GM19238 (cell line): Measurements from ENCODE around the gene FAM193A.
A peak's percentile ranks its signal among the peaks of the same experiment; 100 is the strongest.
"Not testable (repeated sequence)": the region's sequence is repeated elsewhere in the genome, so short reads cannot be mapped to it uniquely, and the experiment has no call there.

Source experiments
- DNase-seq: peaks from one replicate; pipeline ENCODE4 v3.0.0; 2011; ENCODE audit warnings: low spot score; ENCODE audit not compliant: insufficient read length

The FAM193A gene

DNA sequence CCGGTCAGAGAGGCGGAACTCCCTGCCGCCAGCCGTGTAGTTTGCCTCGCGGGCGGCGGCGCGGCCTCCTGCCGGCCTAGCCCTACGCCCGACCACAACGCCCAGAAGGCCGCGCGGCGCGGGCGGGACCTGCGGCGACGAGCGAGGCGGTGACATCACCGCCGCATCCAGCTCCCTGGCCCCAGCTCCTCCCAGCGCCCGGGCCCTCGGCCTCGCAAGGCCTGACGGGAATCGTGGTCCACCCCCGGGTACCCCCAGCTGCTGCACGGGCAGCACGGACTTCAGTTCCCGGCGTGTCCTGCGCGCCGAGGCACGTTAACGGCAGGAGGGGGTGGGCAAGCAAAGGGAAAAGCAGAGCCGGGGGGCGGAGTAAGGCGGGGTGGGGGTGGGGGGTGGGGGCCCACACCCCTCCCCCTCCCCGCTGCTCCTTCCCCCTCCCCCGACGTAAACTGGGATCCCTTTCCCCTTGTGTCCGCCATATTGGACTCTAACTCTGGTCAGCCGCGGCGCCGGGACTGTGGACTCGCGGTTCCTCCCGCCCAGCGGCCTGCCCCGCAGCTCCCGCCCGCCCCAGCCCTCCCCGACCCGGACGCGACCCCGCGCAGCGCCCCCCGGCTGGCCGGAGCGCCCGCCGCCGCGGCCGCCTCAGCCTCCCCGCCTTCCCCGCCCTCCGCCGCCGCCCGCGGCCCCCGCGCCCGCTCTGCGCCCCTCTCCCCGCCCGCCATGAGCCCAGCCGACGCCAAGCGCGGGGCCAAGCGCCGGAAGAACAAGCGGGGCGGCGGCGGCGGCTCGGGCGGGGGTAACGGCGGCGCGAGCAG is at the start of gene FAM193A:
FAM193A (plus strand) TSS at position 455 of the 818 bp plus-strand sequence; CDS start at position 724, 269 bp downstream.
- DNase-seq, result peak; percentile 89

DNA sequence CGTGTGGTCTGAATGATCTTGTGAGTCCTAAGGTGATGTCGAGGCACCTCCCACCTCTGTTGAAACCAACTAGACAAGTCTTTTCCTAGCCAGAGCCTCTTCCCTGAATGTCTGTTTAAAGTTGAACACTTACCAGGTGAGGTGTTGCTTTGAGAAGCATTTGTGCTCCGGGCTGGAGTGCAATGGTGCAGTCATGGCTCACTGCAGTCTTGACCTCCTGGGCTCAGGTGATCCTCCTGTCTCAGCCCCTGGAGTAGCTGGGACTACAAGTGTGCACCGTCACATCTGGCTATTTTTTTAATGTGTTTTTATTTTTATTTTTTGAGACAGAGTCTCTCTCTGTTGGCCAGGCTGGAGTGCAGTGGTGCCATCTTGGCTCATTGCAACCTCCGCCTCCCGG is 49.5 kb upstream of the FAM193A start:
- DNase-seq, result no peak

- peak; percentile 46 for DNase-seq
Measured at GRCh38 chr4:2487632-2488031, 48.8 kb upstream of the FAM193A start.

DNA sequence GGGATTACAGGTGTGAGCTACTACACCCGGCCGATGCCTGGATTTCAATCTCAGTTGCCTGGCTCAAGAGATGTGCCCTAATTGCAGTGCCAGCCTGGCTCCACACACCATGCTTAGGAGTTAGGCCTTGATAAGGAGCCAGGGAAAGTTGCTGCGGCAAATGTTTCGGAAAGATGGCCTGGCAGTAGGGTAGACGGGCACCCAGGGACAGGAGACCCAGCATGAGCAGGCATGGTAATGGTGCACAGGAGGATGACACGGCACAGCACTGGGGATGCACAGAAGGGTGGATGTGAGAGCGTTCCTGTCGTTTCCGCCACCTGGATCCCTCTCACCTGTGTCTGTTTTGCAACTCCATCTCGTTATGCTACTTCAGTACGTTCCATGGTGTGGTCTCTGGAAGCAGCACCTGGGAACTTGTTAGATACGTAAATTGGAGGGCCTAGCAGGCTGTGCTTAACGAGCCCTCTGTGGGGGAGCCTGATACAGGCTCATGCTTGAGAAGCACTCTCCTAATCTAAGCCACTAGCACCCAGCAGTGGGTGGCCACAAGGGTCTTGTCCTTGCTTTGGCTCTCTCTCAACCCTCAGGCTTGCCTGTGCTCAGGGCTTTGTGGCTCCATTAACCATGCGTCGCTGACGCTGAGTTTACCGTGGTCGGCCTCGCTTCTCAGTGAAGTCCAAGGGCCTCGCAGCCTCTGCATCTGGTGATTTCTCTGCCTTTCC is 47.2 kb upstream of the FAM193A start:
- no peak for DNase-seq

GRCh38 chr4:2489841-2490552 is 46.5 kb upstream of the FAM193A start:
- no peak for DNase-seq

DNA sequence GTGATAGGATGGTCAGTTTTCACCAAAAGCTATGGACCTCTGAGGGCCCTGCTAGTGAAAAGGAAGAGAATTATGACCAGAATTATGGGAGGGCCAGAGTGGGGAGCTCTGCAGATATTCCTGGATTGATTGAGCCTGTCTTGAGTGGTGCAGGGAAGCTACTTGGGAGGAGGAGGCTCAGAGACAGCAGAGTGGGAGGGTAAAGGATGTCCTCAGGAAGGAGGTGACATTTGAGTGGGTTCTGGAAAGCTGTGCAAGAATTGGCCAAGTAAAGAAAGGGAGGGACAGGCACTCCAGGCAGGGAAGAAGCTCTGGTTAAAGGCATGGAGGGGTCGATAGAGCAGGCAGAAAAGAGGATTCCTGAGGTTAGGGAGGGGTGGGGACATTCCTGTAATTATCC is 43.5 kb upstream of the FAM193A start:
- no peak for DNase-seq

DNA sequence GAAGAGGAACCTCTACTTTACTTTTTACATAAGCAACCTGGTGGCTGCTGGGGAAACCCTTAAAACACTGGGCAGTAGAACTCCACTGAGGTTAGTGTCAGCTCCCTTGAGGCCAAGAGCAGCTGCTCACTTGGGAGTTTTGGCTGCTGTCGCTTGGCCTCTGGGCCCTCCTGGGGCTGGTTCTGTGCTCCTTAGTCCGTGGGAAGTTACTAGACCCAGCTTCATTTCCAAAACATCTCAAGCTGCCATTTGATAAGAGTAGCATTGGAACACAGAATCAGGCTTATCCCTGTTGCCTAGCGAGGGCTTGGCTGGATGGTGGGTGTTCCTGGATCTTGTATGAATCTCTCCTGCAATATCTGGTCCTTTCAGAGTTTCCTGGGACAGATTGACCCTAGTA is 41.5 kb upstream of the FAM193A start:
- no peak for DNase-seq

DNA sequence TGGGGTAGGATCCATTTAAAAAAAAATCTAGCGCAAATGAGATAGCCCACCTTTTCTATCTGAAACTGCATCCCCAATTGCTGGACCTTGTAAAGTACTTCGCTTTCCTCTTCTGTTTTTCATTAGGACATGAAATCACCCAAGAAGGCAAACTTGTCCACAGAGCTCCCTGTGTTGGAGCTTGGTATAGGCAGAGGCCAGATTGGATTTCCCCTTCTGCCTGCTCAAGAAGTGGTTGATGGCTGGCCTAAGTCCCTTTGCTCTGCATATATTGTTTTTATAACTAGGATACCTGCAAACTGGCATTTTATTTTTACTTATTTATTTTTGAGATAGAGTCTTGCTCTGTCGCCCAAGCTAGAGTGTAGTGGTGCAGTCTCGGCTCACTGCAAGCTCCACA is 39.1 kb upstream of the FAM193A start:
- DNase-seq, result no peak

DNA sequence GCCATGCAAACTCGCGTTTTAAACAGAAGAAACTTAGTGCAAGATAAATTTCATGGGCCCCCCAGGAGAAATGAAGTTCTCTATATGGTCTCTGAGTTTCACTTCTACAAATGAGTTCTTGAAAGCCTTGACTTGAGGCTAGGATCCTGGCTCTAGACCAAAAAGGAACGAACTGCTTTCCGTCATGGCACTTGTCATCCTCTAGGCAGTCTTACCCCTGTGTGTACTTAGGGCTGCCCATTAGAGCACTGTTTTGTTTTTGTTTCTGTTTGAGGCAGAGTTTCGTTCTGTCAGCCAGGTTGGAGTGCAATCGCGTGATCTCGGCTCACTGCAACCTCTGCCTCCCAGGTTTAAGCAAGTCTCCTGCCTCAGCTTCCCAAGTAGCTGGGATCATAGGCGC is 38.5 kb upstream of the FAM193A start:
- DNase-seq, result peak; percentile 74

DNA sequence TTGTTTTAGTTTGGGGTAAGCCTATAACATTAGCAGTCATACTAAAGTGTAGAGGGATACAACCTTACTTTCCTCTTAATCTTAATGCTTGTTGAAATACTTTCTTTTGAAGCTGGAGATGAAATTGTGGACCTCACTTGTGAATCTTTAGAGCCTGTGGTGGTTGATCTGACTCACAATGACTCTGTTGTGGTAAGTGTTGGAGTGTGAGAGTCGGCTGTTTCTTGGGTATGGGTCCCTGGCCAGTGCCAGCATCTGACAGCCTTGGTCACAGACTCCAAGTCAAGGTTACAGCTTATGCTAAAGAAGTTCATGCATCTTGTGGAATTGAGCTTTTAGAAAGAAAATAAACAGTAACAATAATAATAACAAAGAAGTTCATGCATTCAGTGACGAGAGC is 35.9 kb upstream of the FAM193A start:
- no peak for DNase-seq

DNA sequence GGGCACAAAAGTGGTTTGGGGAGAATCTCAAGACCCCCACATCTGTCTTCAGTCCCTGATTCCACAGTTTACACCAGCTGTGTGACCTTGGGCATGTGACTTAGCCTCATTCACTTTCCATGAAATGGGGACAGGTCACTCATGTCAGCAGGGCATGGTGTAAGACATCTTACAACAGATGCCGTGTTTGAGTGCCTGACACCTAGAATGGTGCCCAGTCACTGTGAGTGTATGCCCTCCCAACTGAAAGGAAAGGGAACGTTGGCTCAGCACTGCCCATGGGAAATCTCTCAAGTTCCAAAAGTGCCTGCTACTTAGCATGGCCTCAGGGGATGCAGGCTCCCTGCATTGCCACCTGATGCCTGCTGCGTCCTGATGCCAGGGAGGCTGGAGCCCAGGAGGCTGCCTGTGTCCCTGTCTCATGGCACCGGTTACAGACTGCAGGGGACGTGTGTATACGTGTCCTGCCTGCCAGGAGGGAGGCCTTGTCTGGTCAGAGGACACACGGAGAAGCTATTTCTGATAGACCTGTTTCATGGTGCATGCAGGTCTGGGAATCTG is 35.3 kb upstream of the FAM193A start:
- no peak for DNase-seq

- DNase-seq, result no peak
Measured at GRCh38 chr4:2503809-2504208, 32.6 kb upstream of the FAM193A start.

DNA sequence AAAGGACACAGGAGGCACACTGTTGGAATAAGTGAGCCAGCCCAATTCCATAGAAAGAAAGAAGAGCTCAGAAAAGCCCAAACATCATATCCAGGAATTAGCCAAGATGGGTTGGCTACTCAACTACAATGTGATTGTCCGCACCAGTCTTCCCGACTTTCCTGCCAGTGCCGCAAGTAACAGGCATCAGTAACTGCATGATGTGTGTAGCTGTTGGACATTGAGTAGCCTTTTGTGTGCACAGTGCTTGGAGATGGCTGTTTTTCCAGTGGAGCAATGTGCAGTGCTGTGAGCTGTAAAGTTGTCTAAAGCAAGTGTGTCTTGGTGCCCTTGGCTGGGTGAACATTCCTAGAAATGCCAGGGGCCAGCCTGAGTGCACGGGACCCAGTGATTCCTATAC is 29.2 kb upstream of the FAM193A start:
- no peak for DNase-seq

- DNase-seq, result no peak
Measured at GRCh38 chr4:2507855-2508254, 28.6 kb upstream of the FAM193A start.

DNA sequence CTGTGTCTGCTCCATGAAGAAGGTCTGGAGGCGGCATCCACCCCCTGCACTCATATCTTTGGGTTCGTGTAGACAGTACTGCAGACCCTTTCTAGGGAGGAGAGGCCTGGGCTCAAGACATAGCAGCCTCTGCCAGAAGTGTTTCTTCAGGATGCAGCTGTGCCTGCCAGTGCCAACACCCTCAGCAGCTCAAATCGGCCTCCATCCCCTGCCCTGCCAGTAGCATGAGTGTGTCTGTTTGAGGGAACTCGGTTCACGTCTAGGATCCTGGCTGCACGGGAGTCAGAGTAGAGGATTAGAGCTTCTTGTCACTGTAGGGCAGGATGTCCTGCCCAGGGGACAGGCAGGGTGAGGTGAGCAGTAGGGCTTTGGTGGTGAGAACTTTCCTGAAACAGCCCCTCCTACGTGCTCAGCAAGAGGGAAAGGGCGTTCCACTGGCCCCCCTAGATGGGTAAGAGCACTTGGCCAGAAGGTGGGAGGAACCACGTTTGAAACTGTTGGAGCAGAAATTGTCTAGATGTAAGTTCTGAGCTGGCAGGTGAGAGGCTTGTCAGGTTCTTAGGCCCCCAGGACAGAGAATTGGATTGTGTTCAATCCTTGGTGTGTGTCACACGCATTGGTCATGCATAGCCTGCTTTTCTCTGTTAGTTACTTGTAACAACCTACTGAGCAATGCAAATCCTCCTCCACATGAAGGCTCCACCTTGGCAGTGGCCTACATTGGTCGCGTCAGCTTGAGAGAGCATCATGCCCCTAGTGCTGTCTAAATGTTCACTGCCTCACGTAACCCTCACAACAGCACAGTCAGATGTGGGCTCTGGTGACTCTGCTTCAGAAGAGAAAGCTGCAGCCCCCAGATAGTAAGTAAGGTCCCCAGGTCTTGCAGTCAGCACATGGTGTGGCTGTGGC is 25.8 kb upstream of the FAM193A start:
- no peak for DNase-seq

DNA sequence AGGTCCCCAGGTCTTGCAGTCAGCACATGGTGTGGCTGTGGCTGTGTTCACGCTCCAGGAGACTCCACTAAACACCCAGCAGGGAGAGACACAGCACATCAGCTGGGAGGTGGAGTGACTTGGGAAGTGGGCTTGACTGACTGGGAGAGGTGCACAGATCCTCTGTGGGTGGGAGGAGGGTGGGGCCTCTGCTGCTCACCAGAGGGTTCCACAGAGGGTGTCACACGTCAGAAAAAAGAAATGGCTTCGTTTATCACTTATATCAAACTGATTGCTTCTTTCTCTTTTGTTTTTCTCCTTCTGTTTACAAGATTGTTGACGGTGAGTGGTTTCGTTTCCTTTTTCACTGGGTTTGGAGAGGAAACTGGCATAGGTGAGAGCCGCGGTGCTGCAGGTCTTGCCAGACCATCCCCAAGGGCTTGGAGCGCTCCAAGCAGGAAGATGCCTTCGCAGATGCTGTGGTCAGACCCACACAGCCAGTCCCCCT is 24.8 kb upstream of the FAM193A start:
- DNase-seq, result no peak

- no peak for DNase-seq
Measured at GRCh38 chr4:2512396-2513135, 23.9 kb upstream of the FAM193A start.

DNA sequence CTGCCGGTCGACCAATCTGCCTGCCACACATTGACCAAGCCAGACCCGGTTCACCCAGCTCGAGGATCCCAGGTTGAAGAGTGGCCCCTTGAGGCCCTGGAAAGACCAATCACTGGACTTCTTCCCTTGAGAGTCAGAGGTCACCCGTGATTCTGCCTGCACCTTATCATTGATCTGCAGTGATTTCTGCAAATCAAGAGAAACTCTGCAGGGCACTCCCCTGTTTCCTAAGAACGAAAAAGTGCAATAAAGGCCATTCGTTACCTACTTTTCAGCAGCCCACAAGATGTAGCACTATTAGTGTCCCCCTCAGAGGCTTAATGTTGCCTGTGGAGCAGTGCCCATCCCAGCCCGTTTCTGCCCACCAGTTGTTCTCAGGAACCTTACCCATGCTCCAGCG is 22.3 kb upstream of the FAM193A start:
- not testable (repeated sequence) for DNase-seq

DNA sequence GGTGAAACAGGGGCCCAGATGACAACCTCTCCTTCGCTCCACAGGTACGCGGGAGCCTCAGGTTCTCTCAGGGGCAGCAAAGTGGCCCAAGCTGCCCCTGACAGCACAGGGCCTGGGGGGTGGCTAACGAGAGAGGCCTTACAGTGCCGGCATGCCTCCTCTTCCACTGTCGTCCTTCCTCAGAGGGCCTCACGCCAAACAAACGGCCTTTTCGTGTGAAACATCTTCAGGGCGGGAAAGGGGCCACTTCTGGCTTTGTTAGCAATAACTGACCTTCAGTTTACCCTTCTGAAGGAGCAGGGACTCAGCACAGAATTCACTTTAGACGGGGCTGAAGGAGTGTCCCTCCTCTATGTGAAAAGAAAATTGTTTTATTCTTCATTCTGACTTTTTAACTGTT is 21.5 kb upstream of the FAM193A start:
- DNase-seq, result not testable (repeated sequence)
